ENCODE measurements around the gene ZFAND3. TPM values are rescaled to one million over a fixed set of nuclear protein-coding genes. Genes with fewer than 3 reads are reported as not detected.
"Not testable (repeated sequence)": the region's sequence is repeated elsewhere in the genome, so short reads cannot be mapped to it uniquely, and the experiment has no call there.

ZFAND3 gene
- total RNA-seq, 4 donors from 2014 or later = 37.3 to 70.1 (median 55.2) TPM

GRCh38 chr6:37987559-37987958, 168.0 kb downstream of the ZFAND3 start:
- 84% methylated on average over 2 of the region's 2 CpGs for WGBS
- H3K4me1 ChIP-seq = peaks cover 56 to 92% (median 86%) of the 10 kb centered on the region in 4 donors
- no peak overlapping the region for H3K27ac ChIP-seq (replicated peaks in 1 of 4)
- no peak for DNase-seq (ENCODE audit: extremely low spot score)
- no peak overlapping the region for H3K4me3 ChIP-seq
- no peaks in the 10 kb centered on the region for H3K27me3 ChIP-seq
- no peak for TF ChIP-seq EP300 (IDR thresholded peaks at IDR 0.05)
- no peak for TF ChIP-seq POLR2AphosphoS5 (IDR thresholded peaks at IDR 0.05)
- TF ChIP-seq POLR2A (IDR thresholded peaks at IDR 0.05; ENCODE audit: low read depth) = no peak
- no peak for TF ChIP-seq CTCF (IDR thresholded peaks at IDR 0.05)
- intact Hi-C loops (cut with DNase I) = no loop called here
- no peaks in the 10 kb centered on the region for H3K36me3 ChIP-seq
- H3K9me3 ChIP-seq = no peaks in the 10 kb centered on the region

GRCh38 chr6:37988127-37988526, 168.6 kb downstream of the ZFAND3 start:
- TF ChIP-seq CTCF (IDR thresholded peaks at IDR 0.05) (no peak), POLR2AphosphoS5 (IDR thresholded peaks at IDR 0.05) (no peak), POLR2A (IDR thresholded peaks at IDR 0.05; ENCODE audit: low read depth) (no peak), EP300 (IDR thresholded peaks at IDR 0.05) (no peak)
- no peaks in the 10 kb centered on the region for H3K9me3 ChIP-seq
- H3K27me3 ChIP-seq = no peaks in the 10 kb centered on the region
- H3K36me3 ChIP-seq = no peaks in the 10 kb centered on the region
- 74% methylated on average over 2 of the region's 2 CpGs for WGBS
- H3K4me1 ChIP-seq = peaks cover 56 to 92% (median 87%) of the 10 kb centered on the region in 4 donors
- peak overlapping the region in 1 of 4 donors; percentile 2 for H3K27ac ChIP-seq (replicated peaks in 1 of 4)
- DNase-seq (ENCODE audit: extremely low spot score) = no peak
- no peak overlapping the region for H3K4me3 ChIP-seq
- intact Hi-C loops (cut with DNase I) = no loop called here

- peak overlapping the region in 2 of 4 donors; percentile 2 to 5 for H3K27ac ChIP-seq (replicated peaks in 1 of 4)
- TF ChIP-seq POLR2A (IDR thresholded peaks at IDR 0.05; ENCODE audit: low read depth) (no peak), POLR2AphosphoS5 (IDR thresholded peaks at IDR 0.05) (no peak), CTCF (IDR thresholded peaks at IDR 0.05) (no peak), EP300 (IDR thresholded peaks at IDR 0.05) (no peak)
- H3K4me3 ChIP-seq = no peak overlapping the region
- intact Hi-C loops (cut with DNase I) = no loop called here
- DNase-seq (ENCODE audit: extremely low spot score) = no peak
- H3K9me3 ChIP-seq = no peaks in the 10 kb centered on the region
- no peaks in the 10 kb centered on the region for H3K27me3 ChIP-seq
- peaks cover 56 to 93% (median 86%) of the 10 kb centered on the region in 4 donors for H3K4me1 ChIP-seq
- WGBS = 36% methylated on average over 3 of the region's 3 CpGs
- H3K36me3 ChIP-seq = no peaks in the 10 kb centered on the region
These were observed 169.2 kb downstream of the ZFAND3 start for GRCh38 chr6:37988696-37989095.

GRCh38 chr6:37990762-37991525, 171.4 kb downstream of the ZFAND3 start:
- peak overlapping the region; percentile 39 to 50 (median 44) for H3K27ac ChIP-seq (replicated peaks in 1 of 4)
- TF ChIP-seq POLR2AphosphoS5 (IDR thresholded peaks at IDR 0.05) (peak in 1 of 2 donors; percentile 40), POLR2A (IDR thresholded peaks at IDR 0.05; ENCODE audit: low read depth) (no peak)
- 45% methylated on average over 6 of the region's 6 CpGs for WGBS
- no peaks in the 10 kb centered on the region for H3K9me3 ChIP-seq
- H3K27me3 ChIP-seq = no peaks in the 10 kb centered on the region
- H3K36me3 ChIP-seq = no peaks in the 10 kb centered on the region
- H3K4me3 ChIP-seq = no peak overlapping the region
- H3K4me1 ChIP-seq = peaks cover 56 to 88% (median 83%) of the 10 kb centered on the region in 4 donors
- intact Hi-C loops (cut with DNase I) = no loop called here
- no peak for DNase-seq (ENCODE audit: extremely low spot score)

- Histone ChIP-seq H3K9me3 (no peaks in the 10 kb centered on the region), H3K4me1 (peaks cover 40 to 77% (median 66%) of the 10 kb centered on the region in 4 donors), H3K27ac (replicated peaks in 1 of 4) (no peak overlapping the region), H3K4me3 (no peak overlapping the region), H3K36me3 (no peaks in the 10 kb centered on the region), H3K27me3 (no peaks in the 10 kb centered on the region)
- no peak for DNase-seq (ENCODE audit: extremely low spot score)
- TF ChIP-seq POLR2AphosphoS5 (IDR thresholded peaks at IDR 0.05) (no peak), POLR2A (IDR thresholded peaks at IDR 0.05; ENCODE audit: low read depth) (no peak), EP300 (IDR thresholded peaks at IDR 0.05) (no peak), CTCF (IDR thresholded peaks at IDR 0.05) (no peak)
- intact Hi-C loops (cut with DNase I) = no loop called here
- WGBS = 95% methylated on average over 2 of the region's 2 CpGs
These were observed 173.2 kb downstream of the ZFAND3 start for GRCh38 chr6:37992749-37993148.

- H3K4me3 ChIP-seq; H3K27me3 ChIP-seq; DNase-seq (ENCODE audit: extremely low spot score); H3K36me3 ChIP-seq; H3K9me3 ChIP-seq; intact Hi-C loops (cut with DNase I); H3K27ac ChIP-seq (replicated peaks in 1 of 4): not testable (repeated sequence)
- H3K4me1 ChIP-seq = peaks cover 35 to 72% (median 61%) of the 10 kb centered on the region in 4 donors
- WGBS = 97% methylated on average over 7 of the region's 7 CpGs
These were observed 173.7 kb downstream of the ZFAND3 start for GRCh38 chr6:37993194-37993593.
